HG02943 (cell line): ENCODE measurements around the gene ARRDC4.

Experiments used
- ATAC-seq: cut with Tn5 transposase; IDR thresholded peaks from one replicate; pipeline ENCODE4 v1.9.1; 2021; ENCODE audit warnings: mild to moderate bottlenecking, low read depth, moderate library complexity; ENCODE audit not compliant: unreplicated experiment

ARRDC4 gene

DNA sequence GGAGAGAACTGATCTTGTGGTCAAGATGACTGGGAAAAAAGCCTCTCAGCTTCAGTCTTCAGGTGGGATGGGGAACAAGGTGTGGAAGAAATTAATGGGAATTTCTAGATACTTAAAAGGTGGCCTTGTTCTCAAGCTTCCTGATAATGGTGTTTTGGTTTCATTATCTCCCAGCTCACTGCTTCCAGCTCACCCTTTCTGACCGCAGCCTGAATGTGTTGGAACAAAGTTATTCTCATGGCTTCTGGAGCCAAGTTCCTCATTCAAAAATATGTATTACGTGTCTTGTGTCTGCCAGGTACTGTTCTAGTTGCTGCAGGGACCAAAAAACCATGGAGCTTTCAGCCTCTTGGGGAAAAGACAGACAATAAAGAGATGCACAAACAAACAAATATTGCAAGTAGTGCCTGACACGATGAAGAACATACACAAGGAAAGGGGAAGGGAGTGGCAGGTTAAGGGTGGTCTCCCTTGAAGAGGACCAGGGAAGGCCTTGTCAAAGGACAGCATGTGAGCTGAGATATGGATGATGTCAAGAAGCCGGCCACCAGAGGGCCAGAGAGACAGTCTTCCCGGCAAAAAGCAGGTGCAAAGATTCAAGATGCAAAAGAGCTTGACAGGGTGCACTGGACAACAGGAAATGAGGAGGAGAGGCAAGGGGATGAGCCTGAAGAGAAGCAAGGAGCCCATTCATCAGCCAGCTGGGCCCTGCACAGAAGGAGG is 35.5 kb downstream of the ARRDC4 start:
- ATAC-seq = no peak

DNA sequence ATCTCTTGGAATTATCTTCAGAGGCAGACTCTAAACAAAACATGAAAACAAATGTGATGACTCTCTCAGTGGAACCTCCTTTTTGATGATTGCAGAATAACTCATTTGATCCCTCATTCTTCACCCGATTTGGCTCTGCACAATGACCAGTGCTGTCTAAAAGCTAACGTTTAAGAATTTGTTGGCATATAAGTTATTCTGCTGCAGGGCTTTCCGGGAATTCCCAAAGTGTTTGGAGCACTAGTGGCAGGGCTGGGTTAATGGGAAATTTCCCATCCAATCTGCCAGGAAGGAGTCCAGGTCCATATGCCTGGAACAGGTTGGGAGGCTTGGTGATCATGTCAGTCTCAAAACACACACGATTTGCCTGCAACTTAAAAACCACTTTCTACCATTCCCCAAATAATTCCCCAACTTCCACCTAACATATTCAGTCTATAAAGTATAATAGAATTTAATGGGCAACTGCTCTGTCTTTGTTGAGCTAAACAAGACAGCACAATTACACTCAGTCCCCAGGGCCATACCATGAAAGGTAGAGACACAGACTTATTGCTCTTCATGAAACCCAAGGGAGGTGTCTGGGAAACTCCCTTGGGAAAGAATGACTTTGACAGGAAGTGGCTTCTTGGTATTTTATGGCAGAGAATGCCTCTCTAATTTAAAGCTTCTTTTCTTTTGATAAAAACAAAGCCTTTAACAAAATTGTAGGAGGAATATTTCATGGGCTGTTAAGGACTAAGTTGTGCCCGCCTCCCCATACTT is 38.0 kb downstream of the ARRDC4 start:
- no peak for ATAC-seq

DNA sequence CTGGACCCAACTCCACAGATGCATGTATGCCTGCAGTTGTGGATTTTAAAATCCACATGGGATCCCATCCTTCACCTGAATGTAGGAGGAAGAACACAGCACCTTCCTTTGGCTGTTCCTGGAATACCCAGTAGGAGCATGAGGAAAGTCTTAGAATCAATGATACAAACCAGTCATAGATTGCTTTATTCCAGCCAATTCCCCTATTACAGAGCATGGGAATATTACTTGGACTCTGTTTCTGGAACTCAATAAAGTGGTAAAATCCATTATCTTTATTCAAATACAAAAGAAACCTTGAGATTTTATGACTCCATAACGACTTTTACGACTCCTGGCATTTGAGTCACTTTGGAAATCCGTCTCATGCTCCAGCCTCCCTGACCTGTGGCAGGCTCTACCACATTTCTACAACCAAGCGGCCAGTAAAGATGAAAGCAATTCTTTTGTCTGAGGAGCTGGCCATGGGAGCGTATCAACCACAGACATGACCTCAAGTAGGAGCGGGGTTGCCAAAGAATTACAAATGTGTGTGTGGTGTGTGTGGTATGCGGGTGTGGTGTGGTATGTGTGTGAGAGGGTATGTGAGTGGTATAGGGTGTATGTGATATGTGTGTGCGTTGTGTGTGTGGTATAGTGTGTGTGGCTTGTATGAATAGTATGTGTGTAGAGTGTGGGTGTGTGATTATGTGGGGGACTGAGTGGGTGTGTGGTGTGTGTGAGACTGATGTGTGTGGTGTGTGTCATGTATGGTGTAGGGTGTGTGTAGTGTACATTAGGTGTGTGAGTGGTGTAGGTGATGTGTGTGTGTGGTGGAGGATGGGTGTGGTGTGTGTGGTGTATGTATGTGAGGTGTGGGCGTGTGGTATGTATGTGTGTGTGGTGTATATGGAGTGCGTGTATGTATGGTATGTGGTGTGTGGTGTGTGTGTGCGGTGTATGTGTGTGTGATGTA is 40.0 kb downstream of the ARRDC4 start:
- ATAC-seq = no peak

DNA sequence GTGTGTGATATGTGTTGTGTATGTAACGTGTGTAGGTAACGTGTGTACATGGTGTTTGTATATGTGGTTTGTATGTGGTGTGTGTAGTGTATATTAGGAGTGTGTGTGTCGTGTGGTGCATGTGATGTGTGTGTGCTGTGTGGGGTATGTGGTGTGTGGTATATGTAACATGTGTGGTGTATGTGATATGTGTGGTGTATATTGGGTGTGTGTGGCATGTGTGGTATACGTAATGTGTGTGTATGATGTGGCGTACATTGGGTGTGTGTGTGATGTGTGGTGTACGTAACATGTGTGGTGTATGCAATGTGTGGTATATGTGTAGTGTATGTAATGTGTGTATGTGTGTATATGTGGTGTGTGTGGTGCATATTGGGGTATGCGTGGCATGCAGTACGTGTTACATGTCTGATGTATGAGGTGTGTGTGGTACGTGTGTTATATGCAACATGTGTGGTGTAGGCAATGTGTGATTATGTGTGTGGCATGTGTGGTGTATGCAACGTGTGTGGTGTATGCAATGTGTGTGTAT is 41.2 kb downstream of the ARRDC4 start:
- ATAC-seq = no peak

DNA sequence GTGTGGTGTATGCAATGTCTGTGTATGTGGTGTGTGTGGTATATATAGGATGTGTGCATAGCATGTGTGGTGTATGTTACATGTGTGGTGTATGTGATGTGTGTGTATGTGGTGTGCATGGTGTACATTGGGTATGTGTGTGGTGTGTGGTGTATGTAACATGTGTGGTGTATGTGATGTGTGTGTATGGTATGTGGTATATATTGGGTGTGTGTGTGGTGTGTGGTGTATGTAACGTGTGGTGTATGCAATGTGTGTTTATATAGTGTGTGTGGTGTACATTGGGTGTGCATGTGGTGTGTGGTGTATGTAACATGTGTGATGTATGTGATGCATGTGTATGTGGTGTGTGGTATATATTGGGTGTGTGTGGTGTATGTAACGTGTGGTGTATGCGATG is 41.9 kb downstream of the ARRDC4 start:
- ATAC-seq = no peak

DNA sequence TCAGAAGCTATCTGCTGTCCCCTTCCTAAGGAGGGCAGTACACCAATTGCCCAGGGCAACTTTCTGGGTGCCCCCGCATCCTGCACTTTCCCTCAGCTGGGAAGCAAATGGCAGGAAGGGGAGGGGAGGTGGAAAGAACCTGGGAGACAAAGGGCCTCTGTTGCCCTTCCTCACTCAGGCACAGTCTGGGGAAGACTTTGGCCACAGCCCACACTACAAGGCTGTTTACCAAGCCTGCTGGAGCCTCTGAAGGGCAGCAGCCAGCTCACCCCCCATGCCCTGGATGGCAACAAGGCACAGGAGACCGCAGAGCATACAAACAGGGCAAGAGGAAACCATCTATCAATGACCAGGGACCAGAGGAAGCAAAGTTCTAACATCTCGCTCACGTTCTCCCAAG is 42.4 kb downstream of the ARRDC4 start:
- ATAC-seq = no peak

DNA sequence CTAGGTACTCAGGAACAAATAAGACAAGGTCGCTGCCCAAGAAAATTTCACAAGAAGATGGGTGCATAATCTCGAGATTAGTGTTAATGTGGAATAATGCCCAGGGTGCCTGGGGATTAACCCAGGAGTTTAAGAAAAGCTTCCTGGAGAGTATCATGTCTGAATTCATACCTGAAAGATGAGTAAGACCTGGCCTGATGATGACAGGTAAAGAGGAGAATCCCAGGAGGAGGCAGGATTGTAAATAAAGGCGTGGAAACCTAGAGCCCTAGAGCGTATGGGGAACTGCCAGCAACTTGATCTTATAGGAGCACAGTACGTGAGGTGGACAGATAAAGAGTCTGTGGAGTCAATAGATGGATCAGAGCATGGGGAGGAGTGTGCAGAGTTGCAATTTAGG is 43.0 kb downstream of the ARRDC4 start:
- ATAC-seq = no peak

DNA sequence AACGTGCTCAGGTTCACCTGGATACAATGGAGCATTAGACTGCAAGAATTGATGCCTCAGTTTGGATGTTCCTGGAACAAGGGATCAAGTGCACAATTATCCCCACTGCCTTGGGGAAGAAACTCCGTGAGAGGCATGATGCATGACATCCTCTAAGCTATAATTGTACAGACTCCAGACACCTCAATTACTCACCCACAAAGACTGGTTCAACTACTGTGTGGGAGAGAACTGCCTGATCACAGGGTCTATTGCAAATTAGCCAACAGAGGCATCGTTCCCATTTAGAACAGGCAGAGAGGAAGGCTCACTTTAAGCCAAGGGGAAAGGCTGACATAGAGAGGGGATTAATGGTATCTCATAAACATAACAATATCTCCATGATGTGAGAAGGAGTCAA is 43.5 kb downstream of the ARRDC4 start:
- ATAC-seq = no peak

DNA sequence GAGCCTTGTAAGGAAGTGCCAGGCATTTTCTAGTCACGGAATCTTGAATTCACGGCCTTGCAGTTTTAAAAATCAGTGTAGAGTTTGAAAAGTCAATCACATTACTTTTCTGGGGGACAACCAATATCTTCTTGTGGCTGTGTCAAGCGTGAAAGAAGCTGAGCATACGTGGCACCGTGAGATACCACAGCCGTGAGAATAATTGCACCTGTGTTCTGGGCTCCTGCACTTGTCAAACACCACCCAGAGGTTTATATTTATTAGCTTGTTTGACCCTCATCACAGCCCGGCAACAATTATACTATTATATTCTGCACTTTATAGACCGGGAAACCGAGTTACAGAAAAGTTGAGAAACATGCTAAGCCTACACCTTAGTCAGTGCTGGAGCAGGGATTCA is 45.2 kb downstream of the ARRDC4 start:
- no peak for ATAC-seq

DNA sequence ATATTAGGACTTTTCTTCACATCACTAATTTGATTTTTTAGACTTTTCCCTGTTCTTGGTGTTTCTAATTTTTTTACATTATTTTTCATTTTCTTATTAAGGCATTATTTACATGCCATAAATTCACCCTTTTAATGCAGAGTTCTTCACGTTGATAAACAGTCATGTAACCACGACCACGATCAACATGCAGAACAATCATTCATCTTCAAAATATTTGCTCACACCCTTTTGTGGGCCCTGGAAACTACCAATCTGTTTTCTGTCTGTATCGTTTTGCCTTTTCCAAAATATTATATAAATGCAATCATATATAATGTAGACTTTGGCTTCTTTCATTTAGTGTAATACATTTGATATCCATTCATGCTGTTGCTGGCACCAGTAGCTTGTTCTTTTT is 48.7 kb downstream of the ARRDC4 start:
- no peak for ATAC-seq

DNA sequence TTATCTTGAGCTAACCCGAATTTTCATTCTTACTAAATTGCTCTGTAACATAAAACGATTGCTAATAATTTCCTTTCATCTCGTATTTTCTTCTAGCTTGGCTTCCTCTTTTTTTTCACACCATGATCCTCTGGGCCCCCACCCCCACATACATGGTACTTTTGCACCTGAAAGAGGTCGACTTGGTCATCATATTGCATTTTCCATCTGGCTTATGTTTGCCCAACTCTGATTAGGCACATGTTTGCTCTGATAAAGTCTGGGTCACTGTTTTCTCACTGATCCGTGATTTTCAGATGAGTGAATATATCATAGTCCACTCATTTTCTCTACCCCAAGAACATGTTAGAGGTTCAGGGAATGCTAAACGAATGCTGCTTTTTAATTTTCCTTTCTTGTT is 49.5 kb downstream of the ARRDC4 start:
- ATAC-seq = no peak

DNA sequence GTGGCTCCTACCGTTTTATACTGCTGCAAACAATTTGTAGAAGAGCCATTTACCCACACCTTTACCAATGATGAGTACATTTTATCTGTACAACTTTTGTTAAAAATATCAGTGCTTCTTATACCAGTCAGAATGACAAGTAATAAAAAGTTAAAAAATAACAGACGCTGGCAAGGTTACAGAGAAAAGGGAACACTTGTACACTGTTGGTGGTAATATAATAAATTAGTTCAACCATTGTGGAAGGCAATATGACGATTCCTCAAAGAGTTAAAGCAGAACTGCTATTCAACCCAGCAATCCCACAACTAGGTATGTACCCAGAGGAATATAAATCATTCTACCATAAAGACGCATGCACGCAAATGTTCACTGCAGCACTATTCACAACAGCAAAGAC is 51.9 kb downstream of the ARRDC4 start:
- no peak for ATAC-seq

DNA sequence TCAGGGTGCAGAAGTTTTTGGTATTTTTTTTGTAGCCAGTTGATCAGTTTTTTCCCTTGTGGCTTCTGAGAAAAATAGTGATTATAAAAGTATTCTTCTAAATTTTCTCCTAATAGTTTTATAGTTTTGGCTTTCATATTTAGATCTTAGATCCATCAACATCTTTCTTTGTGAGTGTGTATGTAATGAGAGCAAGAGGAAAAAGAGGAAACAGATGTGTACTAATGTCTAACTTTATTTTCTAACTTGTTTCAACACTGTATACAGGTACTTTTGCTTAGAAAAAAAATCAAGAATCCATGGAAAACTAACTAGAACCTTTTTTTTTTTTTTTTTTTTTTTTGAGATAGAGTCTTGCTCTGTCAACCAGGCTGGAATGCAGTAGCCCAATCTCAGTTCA is 53.1 kb downstream of the ARRDC4 start:
- ATAC-seq = no peak

DNA sequence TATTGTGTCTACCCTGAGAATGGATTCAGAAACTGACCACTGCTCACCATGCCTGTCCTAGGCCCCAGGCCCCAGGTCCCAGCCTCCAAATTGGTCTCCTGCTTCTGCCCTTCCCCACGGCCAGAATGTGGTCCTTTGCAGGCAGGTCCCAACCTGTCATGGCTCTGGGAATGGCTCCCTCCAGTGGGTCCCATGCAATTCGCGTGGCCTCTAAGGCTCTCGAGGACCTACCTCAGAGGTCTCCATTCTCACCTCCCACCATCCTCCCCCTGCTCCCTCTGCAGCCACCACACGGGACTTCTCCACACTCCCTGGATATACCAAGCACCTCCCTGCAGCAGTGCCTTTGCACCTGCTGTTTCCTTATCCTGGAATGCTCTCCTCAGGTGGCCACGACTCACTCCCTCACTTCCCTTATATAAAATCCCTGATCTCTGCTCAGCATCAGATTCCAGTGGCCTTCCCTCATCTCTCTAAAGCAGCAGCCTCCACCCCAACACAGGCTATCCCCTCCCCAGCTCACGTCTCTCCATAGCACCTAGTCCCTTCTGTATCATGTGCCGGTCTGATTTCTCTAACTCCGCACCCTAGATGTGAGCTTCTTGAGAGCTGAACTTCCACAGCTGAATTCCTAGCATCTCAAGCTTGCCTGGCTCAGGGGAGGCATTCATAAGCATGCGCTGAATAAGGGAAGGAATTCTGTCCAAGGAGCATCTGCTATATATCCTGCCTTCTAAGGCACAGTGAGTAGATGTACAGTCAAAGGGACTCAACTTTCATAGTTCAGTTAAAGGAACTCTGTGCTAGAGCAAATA is 56.9 kb downstream of the ARRDC4 start:
- ATAC-seq = no peak

DNA sequence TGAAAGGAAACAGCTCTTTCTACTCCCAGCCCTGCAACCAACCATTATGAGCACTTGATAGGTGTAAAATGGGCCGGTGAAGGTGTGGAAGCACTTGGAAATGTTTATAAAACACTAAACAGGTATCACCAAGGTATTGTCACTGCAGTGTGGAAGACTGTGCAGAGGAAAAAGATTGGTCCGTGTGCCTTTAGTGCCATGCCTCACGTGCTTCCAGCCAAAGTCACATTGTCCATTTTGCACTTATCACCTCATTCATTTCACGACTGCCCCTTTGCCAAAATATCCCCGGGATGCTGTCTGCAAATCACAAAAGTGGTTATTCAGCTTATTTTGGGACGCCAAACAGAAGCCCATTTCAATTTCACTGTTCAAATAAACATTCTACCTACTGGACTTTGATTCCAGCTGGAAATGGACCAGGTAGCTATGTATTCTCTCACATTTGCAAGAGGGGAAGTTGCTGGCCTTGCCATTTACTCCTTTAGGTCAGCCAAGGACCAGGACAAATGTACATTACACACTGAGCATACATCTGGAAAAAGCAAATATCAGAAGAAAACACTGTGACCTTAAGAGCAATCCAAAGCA is 58.4 kb downstream of the ARRDC4 start:
- no peak for ATAC-seq
